Smooth muscle cell (in vitro differentiated cells): ENCODE results near the gene NPEPL1. TPM values are rescaled to one million over a fixed set of nuclear protein-coding genes. Genes with fewer than 3 reads are reported as not detected.

ENCODE experiments used
- DNase-seq: peaks from one replicate; lab custom pipeline; 2025; ENCODE audit not compliant: unreplicated experiment; lab: John Stamatoyannopoulos, UW
- H2AFZ ChIP-seq: fragments of 200-600 bp; sonication (generic); 2 replicates; pipeline ENCODE4 v1.6.0; 2016; ENCODE audit warnings: antibody characterized with exemption, low read depth, mild to moderate bottlenecking
- H3F3A ChIP-seq: fragments of 200-600 bp; sonication (generic); 2 replicates; pipeline ENCODE4 v1.6.0; 2017; ENCODE audit warnings: antibody characterized with exemption, low read depth
- H3K27ac ChIP-seq: fragments of 200-600 bp; sonication (generic); 2 replicates; pipeline ENCODE4 v1.5.1; 2016; ENCODE audit warnings: low read depth, mild to moderate bottlenecking
- H3K27me3 ChIP-seq: fragments of 200-600 bp; sonication (generic); 2 replicates; pipeline ENCODE4 v1.6.1; 2016; ENCODE audit warnings: low read depth, mild to moderate bottlenecking
- H3K36me3 ChIP-seq: fragments of 200-600 bp; sonication (generic); 2 replicates; pipeline ENCODE4 v1.5.1; 2016; ENCODE audit warnings: low read depth
- H3K4me1 ChIP-seq: fragments of 200-600 bp; sonication (generic); 2 replicates; pipeline ENCODE4 v1.5.1; 2016; ENCODE audit warnings: low read depth
- H3K4me2 ChIP-seq: fragments of 200-600 bp; sonication (generic); 2 replicates; pipeline ENCODE4 v1.6.0; 2016; ENCODE audit warnings: mild to moderate bottlenecking
- H3K4me3 ChIP-seq: fragments of 200-600 bp; sonication (generic); 2 replicates; pipeline ENCODE4 v1.5.1; 2016; ENCODE audit warnings: mild to moderate bottlenecking
- H3K79me2 ChIP-seq: fragments of 200-600 bp; sonication (generic); 2 replicates; pipeline ENCODE4 v1.6.0; 2016; ENCODE audit warnings: low read depth, mild to moderate bottlenecking
- H3K9ac ChIP-seq: fragments of 200-600 bp; sonication (generic); 2 replicates; pipeline ENCODE4 v1.6.0; 2016; ENCODE audit warnings: low read depth
- H3K9me3 ChIP-seq: fragments of 200-600 bp; sonication (generic); replicated peaks from 2 replicates; pipeline ENCODE4 v1.5.1; 2016; ENCODE audit warnings: low read depth
- H4K20me1 ChIP-seq: fragments of 200-600 bp; sonication (generic); 2 replicates; pipeline ENCODE4 v1.6.0; 2016; ENCODE audit warnings: low read depth
- CTCF ChIP-seq: fragments of 200-600 bp; sonication (generic); IDR thresholded peaks from 2 replicates; pipeline ENCODE4 v1.5.1; 2017; ENCODE audit warnings: borderline replicate concordance, mild to moderate bottlenecking, antibody characterized with exemption; ENCODE audit not compliant: insufficient read depth, poor library complexity, severe bottlenecking
- WGBS: methylation state at CpG from one replicate; pipeline ENCODE4 v1.1.7; 2016; ENCODE audit warnings: low lambda C conversion rate; 5-methylcytosine and 5-hydroxymethylcytosine counted together
- polyA plus RNA-seq: library from polyadenylated mRNA; unstranded; fragments of >200 nt; fragmentation: Nextera tagmentation; extraction: Ambion mirVana; gene quantifications from 2 replicates; pipeline ENCODE4 v1.2.1, GENCODE V29; 2016
- total RNA-seq: library from RNA; depleted of rRNA; stranded (reverse); fragments of >200 nt; gene quantifications from 2 replicates; pipeline ENCODE4 v1.2.3, GENCODE V29; 2014

Gene NPEPL1
- total and polyA plus RNA-seq, 2 experiments from 2014 or later, result 17.7 to 32.9 TPM

GRCh38 chr20:58675641-58676040 is 17.0 kb upstream of the NPEPL1 start:
- no peaks in the 10 kb centered on the region for H3K9me3 ChIP-seq
- H3K9ac ChIP-seq, result no peak overlapping the region
- DNase-seq, result no peak
- H3K79me2 ChIP-seq, result peaks cover under 1% of the 10 kb centered on the region
- no peak overlapping the region for H3K4me2 ChIP-seq
- H3K4me3 ChIP-seq, result no peak overlapping the region
- H3K27me3 ChIP-seq, result no peaks in the 10 kb centered on the region
- H2AFZ ChIP-seq, result no peak overlapping the region
- H3K4me1 ChIP-seq, result no peaks in the 10 kb centered on the region
- peaks cover 25% of the 10 kb centered on the region for H4K20me1 ChIP-seq
- TF ChIP-seq CTCF, result no peak
- 94% methylated on average over 17 of the region's 17 CpGs for WGBS
- H3K27ac ChIP-seq, result no peak overlapping the region
- peaks cover 10% of the 10 kb centered on the region for H3K36me3 ChIP-seq
- H3F3A ChIP-seq, result no peaks in the 10 kb centered on the region

GRCh38 chr20:58676161-58676560 is 16.4 kb upstream of the NPEPL1 start:
- no peaks in the 10 kb centered on the region for H3K79me2 ChIP-seq
- H2AFZ ChIP-seq, result no peak overlapping the region
- DNase-seq, result no peak
- no peak overlapping the region for H3K4me3 ChIP-seq
- no peaks in the 10 kb centered on the region for H3K9me3 ChIP-seq
- H3F3A ChIP-seq, result no peaks in the 10 kb centered on the region
- no peak overlapping the region for H3K9ac ChIP-seq
- no peak for TF ChIP-seq CTCF
- peaks cover 8% of the 10 kb centered on the region for H3K36me3 ChIP-seq
- no peak overlapping the region for H3K4me2 ChIP-seq
- WGBS, result 98% methylated on average over 19 of the region's 19 CpGs
- no peaks in the 10 kb centered on the region for H3K27me3 ChIP-seq
- H4K20me1 ChIP-seq, result peaks cover 21% of the 10 kb centered on the region
- H3K27ac ChIP-seq, result no peak overlapping the region
- H3K4me1 ChIP-seq, result no peaks in the 10 kb centered on the region

GRCh38 chr20:58677079-58677604 is 15.5 kb upstream of the NPEPL1 start:
- Histone ChIP-seq H3K4me3 (no peak overlapping the region), H3K4me1 (no peaks in the 10 kb centered on the region), H2AFZ (no peak overlapping the region), H3K9me3 (no peaks in the 10 kb centered on the region), H3K27me3 (no peaks in the 10 kb centered on the region), H3K79me2 (no peaks in the 10 kb centered on the region), H3K9ac (no peak overlapping the region), H3K36me3 (peaks cover 8% of the 10 kb centered on the region), H3K27ac (no peak overlapping the region), H4K20me1 (peaks cover 21% of the 10 kb centered on the region), H3K4me2 (no peak overlapping the region), H3F3A (no peaks in the 10 kb centered on the region)
- DNase-seq, result no peak
- TF ChIP-seq CTCF, result no peak
- over 99% methylated on average over 5 of the region's 5 CpGs for WGBS

GRCh38 chr20:58677808-58678207 is 14.8 kb upstream of the NPEPL1 start:
- Histone ChIP-seq H3K27ac (no peak overlapping the region), H3K36me3 (peaks cover 8% of the 10 kb centered on the region), H3K27me3 (no peaks in the 10 kb centered on the region), H3K4me2 (no peak overlapping the region), H3K9ac (no peak overlapping the region), H3F3A (no peaks in the 10 kb centered on the region), H3K9me3 (no peaks in the 10 kb centered on the region), H2AFZ (no peak overlapping the region), H3K79me2 (no peaks in the 10 kb centered on the region), H3K4me3 (no peak overlapping the region), H4K20me1 (peaks cover 24% of the 10 kb centered on the region), H3K4me1 (no peaks in the 10 kb centered on the region)
- 96% methylated on average over 5 of the region's 5 CpGs for WGBS
- TF ChIP-seq CTCF, result no peak
- no peak for DNase-seq
